NCI-H187 (cell line): ENCODE data around the gene FTO.

Experiments
- DNase-seq, 2 experiments: peaks; one replicate each; lab custom pipeline; 2025; lab: John Stamatoyannopoulos, UW

The FTO gene

GRCh38 chr16:54086791-54087190, 382.8 kb downstream of the FTO start:
- DNase-seq: no peak

GRCh38 chr16:54090602-54091001, 386.6 kb downstream of the FTO start:
- no peak for DNase-seq

GRCh38 chr16:54093281-54093680, 389.3 kb downstream of the FTO start:
- no peak for DNase-seq

GRCh38 chr16:54094641-54095040, 390.7 kb downstream of the FTO start:
- DNase-seq: no peak

- no peak for DNase-seq
Measured at GRCh38 chr16:54096607-54097006, 392.7 kb downstream of the FTO start.

GRCh38 chr16:54097774-54098173, 393.8 kb downstream of the FTO start:
- no peak for DNase-seq

GRCh38 chr16:54098247-54098646, 394.3 kb downstream of the FTO start:
- no peak for DNase-seq

- no peak for DNase-seq
Measured at GRCh38 chr16:54099627-54100026, 395.7 kb downstream of the FTO start.

- no peak for DNase-seq
Measured at GRCh38 chr16:54102888-54103866, 399.2 kb downstream of the FTO start.

GRCh38 chr16:54106057-54106456, 402.1 kb downstream of the FTO start:
- DNase-seq: no peak

- no peak for DNase-seq
Measured at GRCh38 chr16:54107583-54108202, 403.7 kb downstream of the FTO start.

GRCh38 chr16:54110016-54110981, 406.3 kb downstream of the FTO start:
- no peak for DNase-seq

- no peak for DNase-seq
Measured at GRCh38 chr16:54112451-54113206, 408.7 kb downstream of the FTO start.

- no peak for DNase-seq
Measured at GRCh38 chr16:54115558-54115957, 411.6 kb downstream of the FTO start.

- DNase-seq: no peak
Measured at GRCh38 chr16:54116124-54116655, 412.2 kb downstream of the FTO start.

GRCh38 chr16:54118846-54119245, 414.9 kb downstream of the FTO start:
- no peak for DNase-seq

- no peak for DNase-seq
Measured at GRCh38 chr16:54120846-54121480, 417.0 kb downstream of the FTO start.

- no peak for DNase-seq
Measured at GRCh38 chr16:54121539-54122295, 417.8 kb downstream of the FTO start.

- no peak for DNase-seq
Measured at GRCh38 chr16:54123766-54124165, 419.8 kb downstream of the FTO start.
